HEK293T (cell line): Measurements from ENCODE around the gene G6PD.

ENCODE experiments used
- ELF4 ChIP-seq: fragments of 450-650 bp; IDR thresholded peaks from 2 replicates; pipeline ENCODE4 v1.6.1; 2017; ENCODE audit warnings: antibody characterized with exemption
- FOXA1 ChIP-seq: fragments of 450-650 bp; IDR thresholded peaks from 2 replicates; pipeline ENCODE4 v1.6.1; 2016; ENCODE audit warnings: mild to moderate bottlenecking
- FOXK2 ChIP-seq: fragments of 450-650 bp; IDR thresholded peaks from 2 replicates; pipeline ENCODE4 v1.6.1; 2016; ENCODE audit warnings: mild to moderate bottlenecking
- LEF1 ChIP-seq: fragments of 450-650 bp; IDR thresholded peaks from 2 replicates; pipeline ENCODE4 v1.6.1; 2017; ENCODE audit warnings: mild to moderate bottlenecking, borderline replicate concordance
- SUZ12 ChIP-seq: fragments of 450-650 bp; IDR thresholded peaks from 2 replicates; pipeline ENCODE4 v1.6.1; 2016; ENCODE audit warnings: mild to moderate bottlenecking
- TARDBP ChIP-seq: fragments of 450-650 bp; IDR thresholded peaks from 2 replicates; pipeline ENCODE4 v1.6.1; 2016

DNA sequence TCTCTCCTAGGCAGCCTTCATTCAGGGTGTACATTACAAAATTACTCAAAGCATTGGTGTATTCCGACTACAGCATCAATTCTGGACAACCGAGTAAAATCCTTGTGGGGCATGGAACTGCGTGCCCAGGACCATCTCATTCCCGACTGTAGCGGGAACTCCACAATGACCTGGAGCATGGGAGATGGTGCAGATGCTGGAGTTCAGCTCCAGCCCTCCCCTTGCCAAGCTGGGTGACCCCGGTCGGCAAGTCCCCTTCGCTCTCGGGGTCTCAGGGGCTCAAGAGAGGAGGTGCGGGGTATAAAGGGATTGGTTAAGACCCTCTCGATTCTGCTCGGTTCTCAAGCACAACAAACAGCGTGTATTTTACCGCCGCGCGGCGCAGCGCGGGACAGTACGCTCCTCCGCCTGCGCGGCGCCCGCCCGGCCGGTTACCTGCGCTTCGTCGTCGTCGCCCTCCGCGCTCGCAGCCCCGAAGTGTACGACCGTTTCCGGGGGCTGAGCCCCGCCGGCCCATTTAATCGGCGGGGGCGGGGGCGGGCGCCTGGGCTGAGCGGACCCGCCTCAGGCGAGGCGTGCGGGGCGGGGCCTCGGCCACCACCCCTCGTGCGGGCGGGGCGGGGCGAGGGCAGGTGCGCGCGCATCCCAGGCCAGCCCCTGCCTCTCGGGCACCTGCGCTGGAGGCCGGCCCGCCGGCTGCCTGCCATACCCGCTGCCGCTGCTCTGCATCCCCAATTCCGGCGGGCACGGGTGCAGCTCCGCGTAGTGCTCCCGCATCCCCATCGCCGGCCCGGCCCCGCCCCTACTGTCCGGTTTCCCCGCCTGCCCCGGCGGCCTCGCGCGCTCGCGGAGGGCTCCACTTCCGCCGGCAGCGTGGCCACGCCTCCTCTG, at the start of gene G6PD:
- TF ChIP-seq TARDBP (no peak), ELF4 (no peak), LEF1 (no peak), SUZ12 (no peak), FOXK2 (no peak), FOXA1 (no peak)
